Activated naive CD4-positive, alpha-beta T cell treated with anti-CD3 and anti-CD28 coated beads, Interleukin-2, amount 50 U/mL, for 72 hours (primary cell): ENCODE data around the gene IL18RAP. TPM values are rescaled to one million over a fixed set of nuclear protein-coding genes. Genes with fewer than 3 reads are reported as not detected.

Experiments
- ATAC-seq, 2 donors: fragments of 150-1000 bp; cut with Tn5 transposase; 2 replicates each; pipeline ENCODE4 v1.10.0; 2021; ENCODE audit warnings: mild to moderate bottlenecking in 2 of 2, moderate library complexity in 2 of 2
- DNase-seq, 2 donors: peaks; one replicate each; pipeline ENCODE4 v3.0.0; 2021 to 2022; ENCODE audit warnings: low spot score in 2 of 2
- H3K27ac Mint-ChIP-seq, 2 donors: one replicate each; pipeline ENCODE4 v1.8.0; 2022; ENCODE audit warnings: mild to moderate bottlenecking in 2 of 2, mixed read lengths in 2 of 2
- H3K36me3 Mint-ChIP-seq, 2 donors: one replicate each; pipeline ENCODE4 v1.8.0; 2022; ENCODE audit warnings: mixed read lengths in 2 of 2
- H3K9me3 Mint-ChIP-seq, 2 donors: one replicate each; pipeline ENCODE4 v1.8.0; 2022; ENCODE audit warnings: mixed read lengths in 2 of 2
- total RNA-seq, 2 donors: library from RNA; stranded (reverse); gene quantifications; one replicate each; pipeline ENCODE4 v1.2.3, GENCODE V29; 2022

IL18RAP gene
- total RNA-seq, 2 donors from 2014 or later: 2.6 to 9.3 TPM

DNA sequence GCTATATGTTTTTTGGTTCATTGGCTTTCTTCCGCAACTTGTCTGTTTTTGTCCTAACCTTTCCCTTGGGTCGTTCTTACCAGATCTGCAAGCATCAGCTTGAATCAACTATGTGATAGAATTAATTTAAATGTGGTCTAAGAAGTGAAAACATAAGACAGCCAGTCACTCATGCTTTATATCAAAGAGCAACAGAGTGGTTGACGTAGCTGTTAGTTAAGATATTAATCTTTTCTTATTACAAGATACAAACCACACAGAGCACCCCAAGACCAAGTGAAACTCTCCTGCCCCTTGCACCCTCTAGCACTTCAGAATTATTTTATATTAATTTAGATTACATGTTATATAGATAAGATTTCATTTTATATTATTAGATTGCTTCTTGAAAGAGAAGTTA, 15.2 kb downstream of the IL18RAP start:
- ATAC-seq: peak in 1 of 2 donors; percentile 31
- no peak for DNase-seq
- Mint-ChIP-seq H3K27ac (no peak overlapping the region), H3K9me3 (no peaks in the 10 kb centered on the region), H3K36me3 (peaks cover 0 to 7% of the 10 kb centered on the region in 2 donors)

DNA sequence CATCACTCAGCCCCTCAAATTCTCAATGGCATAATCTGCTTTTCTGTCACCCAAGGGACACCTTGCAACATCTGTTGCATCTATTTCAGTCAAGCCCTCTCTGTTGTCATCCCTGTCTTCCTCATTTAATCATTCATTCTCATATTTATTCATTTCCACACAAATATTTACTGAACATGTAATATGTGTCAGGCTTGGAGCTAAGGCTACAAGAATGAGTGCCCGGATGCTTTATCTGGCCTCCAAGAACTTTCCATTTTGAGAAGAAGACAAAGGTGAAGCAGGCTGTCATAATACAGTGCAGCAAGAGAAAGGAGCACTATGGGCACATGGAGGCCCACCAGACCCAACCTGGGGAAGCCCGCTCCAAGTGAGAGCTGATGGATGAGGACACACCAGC, 15.6 kb downstream of the IL18RAP start:
- no peak for DNase-seq
- peak in 1 of 2 donors; percentile 56 for ATAC-seq

DNA sequence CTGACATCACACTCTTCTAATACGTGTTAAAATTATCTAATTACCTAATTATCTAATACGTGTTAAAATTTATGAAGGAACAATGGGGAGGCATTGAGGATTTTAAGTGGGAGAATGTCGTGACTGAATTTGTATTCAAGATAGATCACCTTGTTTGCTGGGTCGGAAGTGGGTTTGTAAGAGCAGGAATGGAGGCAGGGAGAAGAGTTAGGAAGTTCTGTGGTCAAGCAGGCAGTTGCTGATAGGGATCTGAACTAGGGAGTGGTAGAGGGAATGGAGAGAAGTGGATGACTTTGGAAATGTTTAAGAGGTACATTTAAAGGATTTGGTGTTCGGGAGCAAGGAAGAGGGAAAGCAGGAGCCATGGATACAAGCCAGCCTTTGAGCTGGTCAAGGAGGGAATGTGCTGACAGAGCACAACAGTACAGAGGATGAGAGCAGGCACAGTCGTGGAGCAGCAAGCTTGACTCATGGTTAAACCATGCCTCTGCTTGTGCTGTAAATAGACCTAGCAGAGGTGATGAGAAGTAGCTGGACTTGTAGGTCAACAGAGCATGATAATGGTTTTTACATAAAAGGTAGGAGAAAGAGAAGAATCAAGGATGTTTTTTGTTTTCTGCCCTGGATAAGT, 16.2 kb downstream of the IL18RAP start:
- Mint-ChIP-seq H3K27ac (no peak overlapping the region), H3K36me3 (peaks cover 0 to 6% of the 10 kb centered on the region in 2 donors), H3K9me3 (no peaks in the 10 kb centered on the region)
- DNase-seq: no peak
- no peak for ATAC-seq

More for the DNA sequence above, 15.6 kb downstream of the IL18RAP start:
- H3K9me3 Mint-ChIP-seq: no peaks in the 10 kb centered on the region
- H3K27ac Mint-ChIP-seq: no peak overlapping the region
- H3K36me3 Mint-ChIP-seq: peaks cover 0 to 6% of the 10 kb centered on the region in 2 donors

DNA sequence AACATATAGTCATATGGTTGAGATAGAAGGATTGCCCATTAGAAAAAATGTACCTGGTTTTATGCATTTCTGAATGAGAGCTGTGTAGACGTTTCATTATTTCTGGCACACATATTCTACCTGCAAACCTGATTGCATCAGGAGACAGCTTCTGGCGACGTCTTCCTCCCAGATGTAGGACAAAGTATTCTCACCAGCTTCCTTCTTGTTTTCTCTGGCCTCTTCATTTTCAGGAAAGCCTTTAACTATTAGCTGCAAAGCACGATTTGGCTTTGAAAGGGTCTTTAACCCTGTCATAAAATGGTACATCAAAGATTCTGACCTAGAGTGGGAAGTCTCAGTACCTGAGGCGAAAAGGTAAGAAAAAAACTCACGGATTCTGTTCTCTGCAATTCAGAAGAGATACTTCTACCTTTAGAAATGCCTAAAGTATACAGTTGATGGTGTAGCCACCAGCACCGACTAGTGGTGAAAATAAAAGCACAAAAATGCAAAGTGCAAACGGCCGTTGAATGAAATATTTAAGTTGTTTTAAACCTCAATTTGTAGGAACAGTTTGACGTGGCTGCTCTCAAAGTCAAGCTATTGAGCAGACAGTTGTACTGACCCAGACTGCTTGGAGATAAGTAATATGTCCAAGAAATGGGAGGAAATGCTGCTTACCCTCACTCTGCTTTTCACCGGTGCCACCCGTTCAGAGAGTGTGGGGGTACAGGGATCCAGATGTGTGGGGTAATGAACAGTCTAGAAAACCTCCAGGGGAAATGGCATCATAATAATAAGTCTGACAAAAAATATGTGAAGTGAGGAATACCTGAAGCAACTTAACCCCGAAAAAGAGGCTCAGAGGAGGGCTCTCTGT, 20.2 kb downstream of the IL18RAP start:
- peak in 1 of 2 donors; percentile 37 for DNase-seq
- Mint-ChIP-seq H3K36me3 (peaks cover 0 to 6% of the 10 kb centered on the region in 2 donors), H3K9me3 (no peaks in the 10 kb centered on the region), H3K27ac (no peak overlapping the region)
- peak; percentile 65 to 72 for ATAC-seq

DNA sequence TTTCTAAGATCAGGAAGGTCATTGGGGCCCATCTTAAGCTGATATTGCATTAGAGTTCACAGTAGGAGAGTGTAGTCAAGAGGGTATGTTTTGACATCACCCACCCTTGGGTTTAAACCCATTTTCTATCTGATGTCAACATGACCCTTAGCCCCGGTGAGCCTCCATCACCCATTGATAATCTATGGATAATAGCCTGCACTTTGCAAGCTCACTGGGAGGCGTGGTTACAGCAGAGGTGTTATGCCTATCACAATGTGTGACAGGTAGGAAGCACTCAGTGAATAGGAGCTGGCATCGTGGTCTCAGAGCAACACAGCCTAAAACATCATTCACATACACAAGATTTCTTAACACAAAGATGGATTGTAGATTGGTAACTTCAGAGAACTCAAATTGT, 21.3 kb downstream of the IL18RAP start:
- ATAC-seq: no peak

DNA sequence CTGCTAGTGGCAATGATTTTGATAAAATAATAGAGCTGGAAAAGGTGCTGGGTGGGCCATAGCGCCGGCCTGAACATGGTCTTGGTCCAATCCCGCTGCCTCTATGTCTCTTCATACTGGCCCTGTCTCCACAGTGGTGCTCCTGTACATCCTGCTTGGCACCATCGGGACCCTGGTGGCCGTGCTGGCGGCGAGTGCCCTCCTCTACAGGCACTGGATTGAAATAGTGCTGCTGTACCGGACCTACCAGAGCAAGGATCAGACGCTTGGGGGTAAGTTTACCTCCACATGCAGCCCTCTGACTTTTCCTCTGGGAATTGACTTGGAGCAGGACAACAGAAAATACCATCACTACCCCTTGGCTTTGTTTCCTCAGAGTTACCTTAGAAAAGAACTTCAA, 24.0 kb downstream of the IL18RAP start:
- Mint-ChIP-seq H3K9me3 (no peaks in the 10 kb centered on the region), H3K36me3 (peaks cover 0 to 11% of the 10 kb centered on the region in 2 donors), H3K27ac (no peak overlapping the region)
- ATAC-seq (no peak), DNase-seq (no peak)

More for the DNA sequence above, 21.3 kb downstream of the IL18RAP start:
- Mint-ChIP-seq H3K27ac (no peak overlapping the region), H3K36me3 (peaks cover 0 to 6% of the 10 kb centered on the region in 2 donors), H3K9me3 (no peaks in the 10 kb centered on the region)
- no peak for DNase-seq

DNA sequence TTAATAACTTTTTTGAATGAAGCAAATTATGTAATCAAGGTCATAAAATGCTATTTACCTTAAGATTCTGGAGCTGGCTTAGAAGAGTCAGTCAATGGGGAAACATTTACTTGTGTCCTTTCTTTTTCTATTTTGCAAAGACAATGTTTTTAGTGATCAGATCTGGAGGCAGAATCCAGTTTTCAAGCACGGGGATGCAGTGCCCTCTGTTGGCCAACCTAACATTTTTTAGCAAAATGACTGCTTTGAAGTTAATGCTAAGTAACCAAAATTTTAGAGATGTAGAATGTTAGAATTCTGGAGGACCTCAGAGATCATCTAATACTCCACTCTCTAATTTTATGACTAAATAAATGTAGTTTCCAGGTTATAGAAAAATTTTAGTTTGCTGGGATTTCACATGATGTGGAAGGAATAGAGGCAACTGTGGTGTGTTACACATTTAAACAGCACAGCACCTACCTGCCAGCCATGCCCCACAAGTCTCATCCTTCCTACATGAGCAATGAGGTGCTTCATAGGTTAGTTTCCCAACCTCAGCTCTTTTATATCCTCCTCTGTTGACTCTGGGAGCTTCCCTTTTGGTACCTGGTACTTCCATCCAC, 26.5 kb downstream of the IL18RAP start:
- DNase-seq (peak in 1 of 2 donors; percentile 71), ATAC-seq (peak; percentile 33 to 41)
- Mint-ChIP-seq H3K36me3 (peaks cover 0 to 11% of the 10 kb centered on the region in 2 donors), H3K9me3 (no peaks in the 10 kb centered on the region), H3K27ac (no peak overlapping the region)

DNA sequence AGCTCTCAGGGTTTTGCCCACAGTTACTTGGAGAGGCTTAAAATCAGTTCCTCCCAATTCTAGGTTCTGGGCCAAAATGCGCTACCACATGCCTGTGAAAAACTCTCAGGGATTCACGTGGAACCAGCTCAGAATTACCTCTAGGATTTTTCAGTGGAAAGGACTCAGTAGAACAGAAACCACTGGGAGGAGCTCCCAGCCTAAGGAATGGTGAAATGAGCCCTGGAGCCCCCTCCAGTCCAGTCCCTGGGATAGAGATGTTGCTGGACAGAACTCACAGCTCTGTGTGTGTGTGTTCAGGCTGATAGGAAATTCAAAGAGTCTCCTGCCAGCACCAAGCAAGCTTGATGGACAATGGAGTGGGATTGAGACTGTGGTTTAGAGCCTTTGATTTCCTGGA, 29.0 kb downstream of the IL18RAP start:
- no peak for ATAC-seq
- H3K36me3 Mint-ChIP-seq: peaks cover 0 to 8% of the 10 kb centered on the region in 2 donors
- no peak overlapping the region for H3K27ac Mint-ChIP-seq
- DNase-seq: no peak
- H3K9me3 Mint-ChIP-seq: no peaks in the 10 kb centered on the region

DNA sequence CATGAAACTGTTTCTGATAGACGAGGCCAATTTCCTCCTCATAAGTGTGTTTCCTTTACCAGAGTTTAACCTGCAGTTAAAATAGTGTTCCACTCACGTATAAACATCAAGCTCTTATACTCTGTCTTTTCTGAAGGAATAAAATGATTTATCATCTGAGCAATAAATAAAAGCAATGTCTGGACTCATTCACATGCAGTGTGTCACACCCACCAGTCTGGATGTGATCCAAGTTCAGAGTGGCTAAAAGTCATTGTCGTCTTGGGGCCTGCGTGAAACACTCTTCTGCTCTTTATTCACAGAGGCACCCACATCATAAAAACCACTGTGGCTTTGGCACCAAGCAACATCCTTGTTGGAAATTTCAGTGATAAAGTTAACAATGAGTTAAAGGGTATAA, 30.5 kb downstream of the IL18RAP start:
- no peak overlapping the region for H3K27ac Mint-ChIP-seq
- H3K36me3 Mint-ChIP-seq: peaks cover 0 to 5% of the 10 kb centered on the region in 2 donors
- no peak for ATAC-seq

DNA sequence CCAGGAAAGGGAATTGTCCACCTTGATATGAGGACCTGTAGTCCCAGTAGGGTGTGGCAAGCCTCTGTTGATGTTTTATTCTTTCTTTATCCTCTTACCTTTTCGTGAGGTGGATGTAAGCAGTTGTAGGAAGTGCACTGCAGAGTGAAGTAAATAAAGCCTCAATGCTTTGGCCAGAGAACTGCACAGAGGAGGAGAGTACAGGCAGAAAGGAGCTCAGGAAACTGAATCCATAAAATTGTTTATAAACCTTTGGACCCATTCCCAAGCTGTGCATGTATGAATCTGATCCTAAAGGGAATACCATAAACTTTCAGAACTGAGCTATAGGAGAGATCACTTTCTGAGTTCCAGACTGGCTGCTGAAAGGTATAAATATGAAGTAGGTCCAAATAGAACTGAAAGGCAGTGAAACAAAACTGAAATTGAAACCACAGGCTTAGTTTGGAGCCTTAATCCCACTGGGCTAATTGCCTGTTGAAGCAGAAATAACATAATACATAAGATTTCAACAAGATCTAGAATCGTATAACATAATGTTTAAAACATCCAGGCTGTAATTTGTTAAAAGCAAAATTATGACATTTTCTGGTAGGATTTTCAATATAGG, 32.2 kb downstream of the IL18RAP start:
- no peaks in the 10 kb centered on the region for H3K9me3 Mint-ChIP-seq
- DNase-seq (no peak), ATAC-seq (no peak)
- peaks cover 0 to 5% of the 10 kb centered on the region in 2 donors for H3K36me3 Mint-ChIP-seq
- H3K27ac Mint-ChIP-seq: no peak overlapping the region

More for the DNA sequence above, 30.5 kb downstream of the IL18RAP start:
- DNase-seq: no peak
- H3K9me3 Mint-ChIP-seq: no peaks in the 10 kb centered on the region

DNA sequence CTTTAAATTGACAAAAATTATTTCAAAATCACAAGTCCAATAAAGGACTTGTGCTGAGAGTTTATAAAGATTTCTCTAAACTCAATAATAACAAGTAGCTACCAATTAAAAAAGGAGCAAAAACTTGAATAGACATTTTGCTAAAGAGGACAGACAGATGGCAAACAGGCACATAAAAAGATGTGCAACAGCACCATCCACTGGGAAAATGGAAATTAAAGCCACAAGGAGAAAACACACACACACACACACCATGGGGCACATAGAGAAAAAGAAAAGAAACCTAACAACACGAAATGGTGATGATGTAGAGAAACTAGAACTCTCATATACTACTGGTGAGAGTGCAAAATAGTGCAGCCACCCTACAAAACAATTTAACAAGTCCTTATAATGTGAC, 37.5 kb downstream of the IL18RAP start:
- no peak for DNase-seq
- Mint-ChIP-seq H3K27ac (no peak overlapping the region), H3K36me3 (peaks cover 0 to 4% of the 10 kb centered on the region in 2 donors), H3K9me3 (no peaks in the 10 kb centered on the region)
- ATAC-seq: no peak

DNA sequence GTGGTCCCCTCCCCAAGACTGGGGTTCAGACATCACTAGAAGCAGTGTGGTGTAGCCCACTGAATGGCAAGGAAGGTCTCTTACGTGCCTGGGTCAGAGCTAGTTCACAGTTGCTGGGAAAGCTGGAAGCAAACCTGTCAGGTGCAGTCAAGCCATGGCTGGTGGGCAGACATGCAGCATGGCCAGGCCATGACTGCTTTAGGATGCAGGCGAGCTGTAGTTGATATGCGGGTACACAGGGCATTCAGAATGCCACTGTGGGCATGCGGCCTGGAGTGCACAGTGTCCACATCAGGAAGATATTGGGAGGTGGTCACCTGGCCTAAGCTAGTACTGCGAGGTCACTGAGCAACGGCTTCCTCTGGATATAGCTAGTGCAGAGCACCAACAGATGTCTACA, 38.2 kb downstream of the IL18RAP start:
- DNase-seq: no peak
- H3K9me3 Mint-ChIP-seq: no peaks in the 10 kb centered on the region
- peaks cover 0 to 4% of the 10 kb centered on the region in 2 donors for H3K36me3 Mint-ChIP-seq
- no peak overlapping the region for H3K27ac Mint-ChIP-seq
- ATAC-seq: no peak

DNA sequence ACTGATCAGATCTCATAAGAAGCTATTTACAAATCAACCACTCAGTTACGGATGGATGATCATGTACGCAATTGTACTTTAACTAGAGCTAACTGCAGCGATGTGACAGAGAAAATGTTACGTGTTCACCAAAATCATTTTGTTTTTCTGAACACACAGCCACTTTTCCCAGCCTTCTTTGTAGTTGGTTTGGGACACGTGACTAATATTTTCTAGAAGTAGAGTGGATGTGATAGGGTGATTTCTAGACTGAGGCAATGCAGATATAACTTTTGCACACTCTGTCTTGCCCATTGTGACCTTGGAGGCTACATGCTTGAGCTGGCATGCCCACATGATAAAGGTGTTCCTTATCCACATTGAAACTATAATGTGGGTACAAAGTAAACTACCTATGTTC, 40.2 kb downstream of the IL18RAP start:
- no peaks in the 10 kb centered on the region for H3K9me3 Mint-ChIP-seq
- no peak overlapping the region for H3K27ac Mint-ChIP-seq
- ATAC-seq: no peak
- peaks cover 0 to 4% of the 10 kb centered on the region in 2 donors for H3K36me3 Mint-ChIP-seq
- DNase-seq: no peak

DNA sequence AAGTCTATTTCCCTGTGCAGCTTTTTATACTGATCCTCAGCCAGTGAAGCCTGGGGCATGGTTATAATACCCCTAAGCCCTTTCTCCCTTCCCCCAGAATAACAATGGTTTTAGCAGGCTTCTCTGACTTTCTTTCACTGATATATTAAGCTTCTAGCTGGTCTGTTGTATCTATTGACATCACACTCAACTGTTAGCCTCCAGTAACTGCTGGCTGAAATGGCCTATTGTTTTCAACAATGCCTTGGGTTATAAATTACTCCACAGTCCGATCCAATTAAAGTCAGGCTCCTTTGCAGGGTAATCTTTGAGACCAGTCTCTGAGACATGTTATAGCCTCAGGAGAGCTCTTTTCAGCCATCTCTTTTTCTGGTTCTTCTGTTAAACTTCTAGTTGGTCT, 47.2 kb downstream of the IL18RAP start:
- H3K27ac Mint-ChIP-seq: no peak overlapping the region
- H3K9me3 Mint-ChIP-seq: peaks cover 6 to 14% of the 10 kb centered on the region in 2 donors
- H3K36me3 Mint-ChIP-seq: peaks cover 10 to 13% of the 10 kb centered on the region in 2 donors
- ATAC-seq: no peak
- DNase-seq: no peak

DNA sequence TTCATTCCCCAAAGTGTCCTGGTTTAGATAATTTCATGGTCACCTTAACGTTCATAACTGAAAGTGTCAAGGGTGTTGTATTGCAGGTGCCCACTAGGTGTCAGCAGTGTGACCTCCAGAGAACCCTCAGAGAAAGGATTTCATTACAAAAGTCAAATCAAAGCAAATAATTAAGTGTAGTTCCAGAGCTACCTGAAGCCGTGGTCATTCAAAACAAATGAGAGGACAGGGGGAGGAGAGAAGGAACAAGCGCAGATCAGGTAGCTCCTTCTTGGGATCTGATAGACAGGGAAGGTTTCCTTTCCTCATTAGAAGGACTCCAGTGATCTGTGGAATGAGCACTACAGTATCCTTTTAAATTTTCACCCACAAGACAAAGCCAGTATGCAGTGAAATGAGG, 50.1 kb downstream of the IL18RAP start, which contains the start of gene SLC9A4:
Gene SLC9A4, plus strand, starts transcription at position 207 of the 400 bp plus-strand sequence. CDS start 534 bp downstream, outside the sequence.
- H3K27ac Mint-ChIP-seq: no peak within 1 kb of the TSS
- peaks cover 10 to 13% of the 10 kb centered on the region in 2 donors for H3K36me3 Mint-ChIP-seq
- peaks cover 6 to 14% of the 10 kb centered on the region in 2 donors for H3K9me3 Mint-ChIP-seq
- ATAC-seq (peak in 1 of 2 donors; percentile 32), DNase-seq (peak in 1 of 2 donors; percentile 60)

DNA sequence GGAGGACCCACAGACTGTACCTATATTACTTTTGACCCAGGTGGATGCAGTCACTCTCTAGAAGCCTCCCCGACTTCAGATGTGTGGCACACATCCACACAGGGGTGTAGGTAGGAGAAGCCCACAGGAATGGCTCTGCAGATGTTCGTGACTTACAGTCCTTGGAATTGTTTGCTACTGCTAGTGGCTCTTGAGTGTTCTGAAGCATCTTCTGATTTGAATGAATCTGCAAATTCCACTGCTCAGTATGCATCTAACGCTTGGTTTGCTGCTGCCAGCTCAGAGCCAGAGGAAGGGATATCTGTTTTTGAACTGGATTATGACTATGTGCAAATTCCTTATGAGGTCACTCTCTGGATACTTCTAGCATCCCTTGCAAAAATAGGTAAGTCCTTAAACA, 50.7 kb downstream of the IL18RAP start:
- DNase-seq (no peak), ATAC-seq (no peak)
- peaks cover 6 to 14% of the 10 kb centered on the region in 2 donors for H3K9me3 Mint-ChIP-seq
- H3K36me3 Mint-ChIP-seq: peaks cover 10 to 13% of the 10 kb centered on the region in 2 donors
- no peak overlapping the region for H3K27ac Mint-ChIP-seq
